HFFc6 (cell line): ENCODE data around the gene AGMO. TPM values are rescaled to one million over a fixed set of nuclear protein-coding genes. Genes with fewer than 3 reads are reported as not detected.

Source experiments
- DNase-seq: peaks from one replicate; pipeline ENCODE4 v3.0.0-alpha.2; 2018
- H3K27ac Mint-ChIP-seq: 2 replicates; pipeline ENCODE4 v1.8.0; 2020; ENCODE audit warnings: mild to moderate bottlenecking, mixed read lengths
- H3K27me3 Mint-ChIP-seq: 2 replicates; pipeline ENCODE4 v1.8.0; 2021; ENCODE audit warnings: mild to moderate bottlenecking, moderate library complexity, mixed read lengths; ENCODE audit not compliant: insufficient read depth
- H3K36me3 Mint-ChIP-seq: 2 replicates; pipeline ENCODE4 v1.8.0; 2021; ENCODE audit warnings: low read depth, mixed read lengths
- H3K4me1 Mint-ChIP-seq: 2 replicates; pipeline ENCODE4 v1.8.0; 2020; ENCODE audit warnings: low read depth, mixed read lengths
- H3K4me3 Mint-ChIP-seq: 2 replicates; pipeline ENCODE4 v1.8.0; 2020; ENCODE audit warnings: mild to moderate bottlenecking, moderate library complexity, mixed read lengths
- H3K9me3 Mint-ChIP-seq: 2 replicates; pipeline ENCODE4 v1.8.0; 2020; ENCODE audit warnings: mild to moderate bottlenecking, mixed read lengths
- CTCF ChIP-seq: fragments of 200-600 bp; sonication (generic); IDR thresholded peaks from 2 replicates; pipeline ENCODE4 v1.5.0; 2021; ENCODE audit warnings: antibody characterized with exemption, mild to moderate bottlenecking
- total RNA-seq, 6 experiments: library from RNA; stranded (reverse); fragmentation: NEBNext Ultra II Directional; extraction: Animal tissue kit (Norgen Biotek cat#: 25700); gene quantifications; 2 replicates in 1 of 6; 3 replicates in 5 of 6; pipeline ENCODE4 v1.2.3, GENCODE V29; 2021

Gene AGMO
- total RNA-seq, 6 experiments from 2014 or later, result 0.07 to 0.09 TPM; not detected in 4

GRCh38 chr7:15341817-15342216 is 220.0 kb downstream of the AGMO start:
- Mint-ChIP-seq H3K36me3 (no peaks in the 10 kb centered on the region), H3K4me3 (no peak overlapping the region), H3K9me3 (peaks cover 9% of the 10 kb centered on the region), H3K27ac (no peak overlapping the region), H3K27me3 (peaks cover 4% of the 10 kb centered on the region), H3K4me1 (no peaks in the 10 kb centered on the region)
- no peak for DNase-seq
- no peak for TF ChIP-seq CTCF

GRCh38 chr7:15336146-15336545 is 225.7 kb downstream of the AGMO start:
- Mint-ChIP-seq H3K36me3 (no peaks in the 10 kb centered on the region), H3K4me1 (no peaks in the 10 kb centered on the region), H3K27me3 (peaks cover 3% of the 10 kb centered on the region; the same call in 1 of the 2 replicates), H3K4me3 (no peak overlapping the region), H3K9me3 (peaks cover 9% of the 10 kb centered on the region), H3K27ac (no peak overlapping the region)
- TF ChIP-seq CTCF, result no peak
- no peak for DNase-seq

- Mint-ChIP-seq H3K27ac (no peak overlapping the region), H3K36me3 (no peaks in the 10 kb centered on the region), H3K9me3 (peaks cover 9% of the 10 kb centered on the region), H3K4me1 (no peaks in the 10 kb centered on the region), H3K4me3 (no peak overlapping the region), H3K27me3 (peaks cover 3% of the 10 kb centered on the region; the same call in 1 of the 2 replicates)
- no peak for TF ChIP-seq CTCF
- DNase-seq, result no peak
Measured at GRCh38 chr7:15335390-15335789, 226.4 kb downstream of the AGMO start.

- no peak for TF ChIP-seq CTCF
- Mint-ChIP-seq H3K4me1 (no peaks in the 10 kb centered on the region), H3K27ac (no peak overlapping the region), H3K27me3 (peaks cover 3% of the 10 kb centered on the region; the same call in 1 of the 2 replicates), H3K36me3 (no peaks in the 10 kb centered on the region), H3K9me3 (peaks cover 8% of the 10 kb centered on the region), H3K4me3 (no peak overlapping the region)
- no peak for DNase-seq
Measured at GRCh38 chr7:15334536-15335263, 227.1 kb downstream of the AGMO start.

- TF ChIP-seq CTCF, result no peak
- Mint-ChIP-seq H3K4me3 (no peak overlapping the region), H3K36me3 (no peaks in the 10 kb centered on the region), H3K27ac (no peak overlapping the region), H3K4me1 (no peaks in the 10 kb centered on the region), H3K27me3 (peaks cover 3% of the 10 kb centered on the region; the same call in 1 of the 2 replicates), H3K9me3 (no peaks in the 10 kb centered on the region)
- DNase-seq, result no peak
Measured at GRCh38 chr7:15332956-15333355, 228.9 kb downstream of the AGMO start.
